GM12878 (cell line): ENCODE data around the gene GPRC5D. TPM values are rescaled to one million over a fixed set of nuclear protein-coding genes. Genes with fewer than 3 reads are reported as not detected.

ENCODE experiments used
- ATAC-seq: fragments of 200-7000 bp; cut with Tn5 transposase; 3 replicates; pipeline ENCODE4 v1.9.1; 2020; ENCODE audit warnings: mild to moderate bottlenecking, moderate library complexity
- BruUV-seq: library from RNA; stranded (reverse); fragments of 400-500 nt; replicated peaks from 2 replicates; lab custom pipeline; 2021; lab: Mats Ljungman, UMichigan
- CTCF ChIA-PET: fragments of 300-600 bp; sonication (Branson Sonifier 250); formaldehyde crosslinking; extraction: SDS; loops from one replicate; lab custom pipeline; 2021; ENCODE audit warnings: inconsistent platforms; lab: Yijun Ruan, JAX
- POLR2A ChIA-PET: fragments of 350-600 bp; formaldehyde crosslinking; extraction: SDS; loops from one replicate; lab custom pipeline; 2021; ENCODE audit warnings: inconsistent platforms; lab: Charles Lee
- RAD21 ChIA-PET: fragments of 300-600 bp; sonication (Branson Sonifier 250); formaldehyde crosslinking; loops from one replicate; lab custom pipeline; 2023; ENCODE audit warnings: antibody characterized with exemption; ENCODE audit not compliant: unreplicated experiment; lab: Charles Lee
- SMC1A ChIA-PET: fragments of 300-600 bp; sonication (Branson Sonifier 250); formaldehyde crosslinking; loops from one replicate; lab custom pipeline; 2023; ENCODE audit not compliant: unreplicated experiment, uncharacterized antibody; lab: Charles Lee
- DNase-seq: peaks from one replicate; pipeline ENCODE4 v3.0.0-alpha.2; 2011; ENCODE audit warnings: low read depth, low spot score
- FAIRE-seq: peaks from 3 replicates; lab custom pipeline; 2011; peaks lifted over from hg19 to GRCh38; lab: Jason Lieb, UNC
- H2AFZ ChIP-seq: 2 replicates; pipeline ENCODE4 v1.6.0; 2011; ENCODE audit warnings: low read depth, low read length, control low read depth; ENCODE audit not compliant: control insufficient read depth
- H3K27ac ChIP-seq: 2 replicates; pipeline ENCODE4 v1.5.1; 2011; ENCODE audit warnings: control low read depth; ENCODE audit not compliant: control insufficient read depth, insufficient read depth
- H3K27me3 ChIP-seq, 2 experiments: replicated peaks in 1 of 2; 2 replicates each; pipeline versions ENCODE4 v1.6.0 to v1.6.1; 2011; ENCODE audit warnings: low read length in 1 of 2; ENCODE audit not compliant: control insufficient read depth in 2 of 2, insufficient read depth in 2 of 2
- H3K36me3 ChIP-seq, 2 experiments: 2 replicates each; pipeline ENCODE4 v1.5.1; 2011; ENCODE audit warnings: low read length in 1 of 2; ENCODE audit not compliant: control insufficient read depth in 2 of 2, insufficient read depth in 2 of 2
- H3K4me1 ChIP-seq: 2 replicates; pipeline ENCODE4 v1.6.1; 2011; ENCODE audit warnings: mild to moderate bottlenecking, low read length, moderate library complexity, mixed read lengths; ENCODE audit not compliant: control insufficient read depth, insufficient read depth
- H3K4me2 ChIP-seq: 2 replicates; pipeline ENCODE4 v1.6.0; 2011; ENCODE audit warnings: control low read depth; ENCODE audit not compliant: control insufficient read depth, insufficient read depth
- H3K4me3 ChIP-seq: fragments of 200-600 bp; sonication (generic); 2 replicates; pipeline ENCODE4 v1.5.1; 2016
- H3K79me2 ChIP-seq: 2 replicates; pipeline ENCODE4 v1.6.0; 2011; ENCODE audit warnings: low read length; ENCODE audit not compliant: control insufficient read depth, insufficient read depth
- H3K9ac ChIP-seq: 2 replicates; pipeline ENCODE4 v1.8.0; 2011; ENCODE audit warnings: low read length, control low read depth, mixed read lengths; ENCODE audit not compliant: control insufficient read depth, insufficient read depth
- H3K9me3 ChIP-seq: replicated peaks from 3 replicates; pipeline ENCODE4 v1.5.1; 2011; ENCODE audit warnings: mild to moderate bottlenecking, low read length; ENCODE audit not compliant: control insufficient read depth, insufficient read depth
- H4K20me1 ChIP-seq: 2 replicates; pipeline ENCODE4 v1.6.0; 2011; ENCODE audit not compliant: control insufficient read depth, insufficient read depth
- BCL3 ChIP-seq: IDR thresholded peaks from 2 replicates; pipeline ENCODE4 v1.6.1; 2011; ENCODE audit warnings: borderline replicate concordance, low read depth, mild to moderate bottlenecking, moderate library complexity, low read length; ENCODE audit not compliant: insufficient read depth, poor library complexity, severe bottlenecking
- ETV6 ChIP-seq, 2 experiments: fragments of 450-650 bp in 1 of 2; IDR thresholded peaks in 1 of 2; conservative IDR thresholded peaks in 1 of 2; 2 replicates each; pipeline ENCODE4 v1.6.1; 2014; ENCODE audit warnings: antibody characterized with exemption in 1 of 2, borderline replicate concordance in 1 of 2, low read depth in 1 of 2, mild to moderate bottlenecking in 1 of 2, moderate library complexity in 1 of 2
- FOS ChIP-seq: IDR thresholded peaks from 3 replicates; pipeline ENCODE4 v1.6.1; 2011; ENCODE audit warnings: borderline replicate concordance; ENCODE audit not compliant: insufficient read length; ENCODE audit errors: extremely low read depth
- HSF1 ChIP-seq: fragments of 150-350 bp; IDR thresholded peaks from 2 replicates; pipeline ENCODE4 v1.6.1; 2014; ENCODE audit warnings: mild to moderate bottlenecking, low read depth, low read length
- IRF3 ChIP-seq: fragments of 450-650 bp; IDR thresholded peaks from 2 replicates; pipeline ENCODE4 v1.6.1; 2014; ENCODE audit warnings: mild to moderate bottlenecking
- JUND ChIP-seq: IDR thresholded peaks from 2 replicates; pipeline ENCODE4 v1.6.1; 2012; ENCODE audit warnings: low read depth, mild to moderate bottlenecking, low read length, improper control_type of control experiment, moderate library complexity
- MLLT1 ChIP-seq: fragments of 450-650 bp; IDR thresholded peaks from 2 replicates; pipeline ENCODE4 v1.6.1; 2016; ENCODE audit warnings: mild to moderate bottlenecking
- NFIC ChIP-seq: IDR thresholded peaks from 2 replicates; pipeline ENCODE4 v1.6.1; 2012; ENCODE audit warnings: low read depth, mild to moderate bottlenecking, inconsistent platforms, low read length, moderate library complexity
- NFYA ChIP-seq: IDR thresholded peaks from 2 replicates; pipeline ENCODE4 v1.6.1; 2011; ENCODE audit warnings: low read depth, mild to moderate bottlenecking, low read length, improper control_type of control experiment, borderline replicate concordance
- NR2F1 ChIP-seq: fragments of 450-650 bp; conservative IDR thresholded peaks from 2 replicates; pipeline ENCODE4 v1.6.1; 2017; ENCODE audit warnings: mild to moderate bottlenecking
- PML ChIP-seq: IDR thresholded peaks from 2 replicates; pipeline ENCODE4 v1.6.1; 2012; ENCODE audit warnings: low read length, inconsistent platforms
- RFX5 ChIP-seq: IDR thresholded peaks from 2 replicates; pipeline ENCODE4 v1.6.1; 2011; ENCODE audit warnings: low read depth, low read length, improper control_type of control experiment
- SIN3A ChIP-seq: IDR thresholded peaks from 2 replicates; pipeline ENCODE4 v1.6.1; 2012; ENCODE audit warnings: low read depth, low read length, improper control_type of control experiment
- TCF7 ChIP-seq: IDR thresholded peaks from 2 replicates; pipeline ENCODE4 v1.6.1; 2014; ENCODE audit warnings: antibody characterized with exemption, borderline replicate concordance
- ZBED1 ChIP-seq: IDR thresholded peaks from 2 replicates; pipeline ENCODE4 v1.6.1; 2016; ENCODE audit warnings: borderline replicate concordance
- ZNF274 ChIP-seq: IDR thresholded peaks from one replicate; pipeline ENCODE4 v1.8.0; 2011; ENCODE audit not compliant: insufficient read length, insufficient read depth
- WGBS: methylation state at CpG from one replicate; pipeline ENCODE4 v1.1.6; 2016; ENCODE audit warnings: low lambda C conversion rate; ENCODE audit not compliant: insufficient replicate concordance, insufficient coverage; ENCODE audit errors: missing lambda C conversion rate; 5-methylcytosine and 5-hydroxymethylcytosine counted together
- in situ Hi-C: fragments of 300-500 bp; cut with MboI; formaldehyde crosslinking; loops from 9 replicates; pipeline ENCODE4 v1.14.3; 2018; ENCODE audit warnings: mixed read lengths
- intact Hi-C: fragments of 100-400 bp; cut with micrococcal nuclease; formaldehyde crosslinking; loops from one replicate; pipeline ENCODE4 v1.14.2; 2022; ENCODE audit not compliant: unreplicated experiment
- polyA plus RNA-seq, 11 experiments: library from polyadenylated mRNA; depleted of rRNA in 4 of 11; unstranded in 6 of 11; stranded (reverse) in 5 of 11; fragments of >200 nt; fragmentation: Nextera tagmentation in 4 of 11; fragmentation: Illumina TruSeq in 1 of 11; extraction: Ambion mirVana in 4 of 11; extraction: Trizol in 1 of 11; gene quantifications; 1 replicate in 1 of 11; 2 replicates in 10 of 11; pipeline versions ENCODE4 v1.2.1 to v1.2.3, GENCODE V29; 2011 to 2016; ENCODE audit warnings: inconsistent platforms in 2 of 11, missing spikeins in 2 of 11, low read depth in 1 of 11
- total RNA-seq, 4 experiments: library from RNA; depleted of rRNA in 3 of 4; stranded (reverse); fragments of >200 nt in 3 of 4; fragmentation: Illumina TruSeq in 1 of 4; extraction: Trizol in 1 of 4; gene quantifications; 2 replicates each; pipeline versions ENCODE4 v1.2.1 to v1.2.3, GENCODE V29; 2013 to 2021

GPRC5D gene
- total and polyA plus RNA-seq, 10 of the 15 experiments (the other 5 are each of a cell fraction or from before 2014, with no cell fraction given) = 0.18 to 0.90 (median 0.37) TPM; not detected in 3

GRCh38 chr12:12958886-12959285, 6.9 kb upstream of the GPRC5D start (continued):
- TF ChIP-seq MLLT1 (no peak), IRF3 (no peak), JUND (no peak), HSF1 (no peak)

- Histone ChIP-seq H3K4me3 (no peak overlapping the region), H3K79me2 (no peaks in the 10 kb centered on the region), H3K9me3 (no peaks in the 10 kb centered on the region), H3K4me2 (no peak overlapping the region), H2AFZ (no peak overlapping the region), H3K27ac (no peak overlapping the region), H3K36me3 (no peaks in the 10 kb centered on the region), H3K9ac (no peak overlapping the region), H4K20me1 (no peaks in the 10 kb centered on the region), H3K4me1 (no peaks in the 10 kb centered on the region), H3K27me3 (no peaks in the 10 kb centered on the region)
- ATAC-seq = no peak
- in situ Hi-C loops (no loop called here), intact Hi-C loops (no loop called here)
- no peak for FAIRE-seq
- ChIA-PET RAD21 (no interaction called here), SMC1A (interaction anchor here (0.7 kb wide), 1 partner anchor 133 kb away, joined by 4 read pairs; no protein-coding TSS in a partner anchor), CTCF (no interaction called here), POLR2A (no interaction called here)
- WGBS = 78% methylated on average over 6 of the region's 6 CpGs
- no TSS peak for BruUV-seq
- no peak for DNase-seq
- TF ChIP-seq RFX5 (no peak), NFYA (no peak), ZNF274 (no peak), TCF7 (no peak), BCL3 (no peak), FOS (no peak), ETV6 (conservative IDR thresholded peaks at IDR 0.05 in 1 of 2, IDR thresholded peaks at IDR 0.05 in 1 of 2; ENCODE audit: borderline replicate concordance in 1 of 2, low read depth in 1 of 2) (no peak), ZBED1 (no peak), NR2F1 (no peak), PML (no peak), NFIC (no peak), SIN3A (no peak)
Observed at GRCh38 chr12:12954878-12955625, 3.1 kb upstream of the GPRC5D start.
